AG04449 (cell line): Measurements from ENCODE around the gene WNT6.

Experiments
- CTCF ChIA-PET: fragments of 350-600 bp; formaldehyde crosslinking; extraction: SDS; loops from one replicate; lab custom pipeline; 2021; ENCODE audit warnings: antibody characterized with exemption; lab: Yijun Ruan, JAX
- POLR2A ChIA-PET: fragments of 400-600, 350-600 bp; formaldehyde crosslinking; extraction: SDS; loops from one replicate; lab custom pipeline; 2020; ENCODE audit warnings: antibody characterized with exemption, inconsistent platforms; lab: Yijun Ruan, JAX
- DNase-seq: peaks from one replicate; pipeline ENCODE4 v3.0.0-alpha.2; 2010; ENCODE audit warnings: low read depth, low spot score
- H3K4me3 ChIP-seq: 2 replicates; pipeline ENCODE4 v1.5.1; 2011; ENCODE audit warnings: low read depth, mild to moderate bottlenecking, control low read depth, low read length
- CTCF ChIP-seq: IDR thresholded peaks from one replicate; pipeline ENCODE4 v1.5.1; 2011; ENCODE audit warnings: mild to moderate bottlenecking, moderate library complexity, low read length, control low read depth, inconsistent platforms; ENCODE audit not compliant: insufficient read depth; ENCODE audit errors: missing control alignments

The WNT6 gene

GRCh38 chr2:218859556-218859987, at the start of gene WNT6:
Gene WNT6, plus strand, starts transcription at chr2:218859805. Its CDS starts 233 bp downstream, at chr2:218860038.
- POLR2A ChIA-PET, result no interaction called here
- peak within 1 kb of the TSS; percentile 18 for H3K4me3 ChIP-seq
- CTCF ChIA-PET, result interaction anchor here (1.0 to 7.6 kb wide), 6 partner anchors 9 to 187 kb away, joined by 3 to 68 read pairs (median 16); no protein-coding TSS in a partner anchor
- no peak for TF ChIP-seq CTCF
- DNase-seq, result no peak

- CTCF ChIA-PET, result interaction anchor here (1.0 to 2.0 kb wide), 5 partner anchors 37 to 100 kb away, joined by 3 to 8 read pairs (median 3); no protein-coding TSS in a partner anchor
- no peak overlapping the region for H3K4me3 ChIP-seq
- POLR2A ChIA-PET, result no interaction called here
- DNase-seq, result no peak
- TF ChIP-seq CTCF, result no peak
Observed at GRCh38 chr2:218810256-218810655, 49.3 kb upstream of the WNT6 start.

- CTCF ChIA-PET, result interaction anchor here (1.2 to 1.5 kb wide), 2 partner anchors 65 to 101 kb away, joined by 3 read pairs; no protein-coding TSS in a partner anchor
- POLR2A ChIA-PET, result no interaction called here
- DNase-seq, result no peak
- TF ChIP-seq CTCF, result no peak
- H3K4me3 ChIP-seq, result no peak overlapping the region
Observed at GRCh38 chr2:218811382-218811781, 48.2 kb upstream of the WNT6 start.

GRCh38 chr2:218812096-218812815, 47.3 kb upstream of the WNT6 start:
- ChIA-PET POLR2A (no interaction called here), CTCF (no interaction called here)
- no peak for TF ChIP-seq CTCF
- H3K4me3 ChIP-seq, result no peak overlapping the region
- DNase-seq, result no peak

GRCh38 chr2:218812861-218813260, 46.7 kb upstream of the WNT6 start:
- no peak for TF ChIP-seq CTCF
- no peak overlapping the region for H3K4me3 ChIP-seq
- no peak for DNase-seq
- ChIA-PET POLR2A (no interaction called here), CTCF (no interaction called here)

- H3K4me3 ChIP-seq, result no peak overlapping the region
- POLR2A ChIA-PET, result no interaction called here
- no peak for TF ChIP-seq CTCF
- CTCF ChIA-PET, result no interaction called here
- no peak for DNase-seq
Observed at GRCh38 chr2:218813771-218814460, 45.7 kb upstream of the WNT6 start.
